GM12873 (cell line): ENCODE measurements around the gene STUB1.

ENCODE experiments used
- TF ChIP-seq, protein P1 (sequence below): IDR thresholded peaks from 2 replicates; pipeline ENCODE4 v1.5.1; 2012; ENCODE audit warnings: low read depth, mild to moderate bottlenecking, moderate library complexity, low read length, control low read depth; ENCODE audit not compliant: insufficient read depth; ENCODE audit errors: missing control alignments

STUB1 gene

GRCh38 chr16:670485-671352, 9.5 kb upstream of the STUB1 start:
- TF ChIP-seq, protein P1, sequence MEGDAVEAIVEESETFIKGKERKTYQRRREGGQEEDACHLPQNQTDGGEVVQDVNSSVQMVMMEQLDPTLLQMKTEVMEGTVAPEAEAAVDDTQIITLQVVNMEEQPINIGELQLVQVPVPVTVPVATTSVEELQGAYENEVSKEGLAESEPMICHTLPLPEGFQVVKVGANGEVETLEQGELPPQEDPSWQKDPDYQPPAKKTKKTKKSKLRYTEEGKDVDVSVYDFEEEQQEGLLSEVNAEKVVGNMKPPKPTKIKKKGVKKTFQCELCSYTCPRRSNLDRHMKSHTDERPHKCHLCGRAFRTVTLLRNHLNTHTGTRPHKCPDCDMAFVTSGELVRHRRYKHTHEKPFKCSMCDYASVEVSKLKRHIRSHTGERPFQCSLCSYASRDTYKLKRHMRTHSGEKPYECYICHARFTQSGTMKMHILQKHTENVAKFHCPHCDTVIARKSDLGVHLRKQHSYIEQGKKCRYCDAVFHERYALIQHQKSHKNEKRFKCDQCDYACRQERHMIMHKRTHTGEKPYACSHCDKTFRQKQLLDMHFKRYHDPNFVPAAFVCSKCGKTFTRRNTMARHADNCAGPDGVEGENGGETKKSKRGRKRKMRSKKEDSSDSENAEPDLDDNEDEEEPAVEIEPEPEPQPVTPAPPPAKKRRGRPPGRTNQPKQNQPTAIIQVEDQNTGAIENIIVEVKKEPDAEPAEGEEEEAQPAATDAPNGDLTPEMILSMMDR = no peak

DNA sequence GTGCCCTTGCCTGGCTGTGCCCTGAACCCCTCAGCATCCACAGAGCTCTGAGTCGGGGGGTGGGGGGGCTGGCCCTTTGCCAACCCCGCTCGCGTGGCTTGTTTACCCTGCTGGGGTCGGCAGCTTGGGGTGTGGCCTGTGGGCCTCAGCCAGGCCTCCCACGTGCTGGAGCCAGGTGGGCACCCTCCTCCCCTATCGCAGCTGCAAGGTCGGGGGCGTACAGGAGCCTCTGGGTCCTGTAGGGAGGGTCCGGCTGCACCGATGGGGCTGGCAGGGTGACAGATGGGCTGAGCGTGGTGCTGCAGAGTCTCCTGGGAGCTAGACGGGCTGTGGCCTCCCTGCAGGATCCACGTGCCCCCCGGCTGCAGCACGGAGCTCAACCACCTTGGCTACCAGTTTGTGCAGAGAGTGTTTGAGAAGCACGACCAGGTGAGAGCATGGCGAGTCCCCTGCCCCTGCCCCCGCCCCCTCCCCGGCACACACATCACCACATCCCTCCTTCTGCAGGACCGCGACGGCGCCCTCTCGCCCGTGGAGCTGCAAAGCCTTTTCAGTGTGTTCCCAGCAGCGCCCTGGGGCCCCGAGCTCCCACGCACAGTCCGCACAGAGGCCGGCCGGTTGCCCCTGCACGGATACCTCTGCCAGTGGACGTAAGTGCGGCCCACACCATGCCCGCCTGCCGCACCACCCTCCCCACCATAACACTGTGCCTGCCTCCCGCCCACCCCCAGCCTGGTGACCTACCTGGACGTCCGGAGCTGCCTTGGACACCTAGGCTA, 8.7 kb upstream of the STUB1 start:
- TF ChIP-seq, protein P1 = no peak

DNA sequence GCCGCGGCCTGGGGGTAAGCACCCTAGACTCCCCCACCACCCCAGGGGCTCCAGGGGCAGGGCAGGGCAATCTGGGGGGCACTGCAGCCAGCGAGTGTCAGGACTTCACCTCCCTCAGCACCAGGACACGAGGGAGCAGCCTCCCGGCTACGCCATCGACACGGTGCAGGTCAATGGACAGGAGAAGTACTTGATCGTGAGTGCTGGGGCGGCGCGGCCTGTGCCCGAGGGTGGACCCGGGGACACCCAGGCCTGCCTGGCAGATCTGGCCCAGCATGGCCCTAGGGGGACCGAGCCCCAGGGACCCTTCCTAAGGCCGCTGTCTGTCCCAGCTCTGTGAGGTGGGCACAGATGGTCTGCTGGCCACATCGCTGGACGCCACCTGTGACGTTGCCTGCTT, 7.8 kb upstream of the STUB1 start:
- TF ChIP-seq, protein P1 = no peak

DNA sequence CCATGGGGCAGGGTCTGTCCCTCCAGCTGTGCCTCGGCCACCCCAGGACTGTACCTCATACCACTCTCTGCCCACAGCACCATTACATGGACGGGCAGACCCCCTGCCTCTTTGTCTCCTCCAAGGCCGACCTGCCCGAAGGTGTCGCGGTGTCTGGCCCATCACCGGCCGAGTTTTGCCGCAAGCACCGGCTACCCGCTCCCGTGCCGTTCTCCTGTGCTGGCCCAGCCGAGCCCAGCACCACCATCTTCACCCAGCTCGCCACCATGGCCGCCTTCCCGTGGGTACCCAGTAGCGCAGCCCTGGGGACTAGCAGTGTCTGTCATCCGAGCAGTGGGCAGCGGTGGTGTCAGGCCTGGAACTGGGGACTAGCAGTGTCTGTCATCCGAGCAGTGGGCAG, 7.4 kb upstream of the STUB1 start:
- TF ChIP-seq, protein P1 = no peak

GRCh38 chr16:673399-673991, 6.7 kb upstream of the STUB1 start:
- TF ChIP-seq, protein P1 = no peak

DNA sequence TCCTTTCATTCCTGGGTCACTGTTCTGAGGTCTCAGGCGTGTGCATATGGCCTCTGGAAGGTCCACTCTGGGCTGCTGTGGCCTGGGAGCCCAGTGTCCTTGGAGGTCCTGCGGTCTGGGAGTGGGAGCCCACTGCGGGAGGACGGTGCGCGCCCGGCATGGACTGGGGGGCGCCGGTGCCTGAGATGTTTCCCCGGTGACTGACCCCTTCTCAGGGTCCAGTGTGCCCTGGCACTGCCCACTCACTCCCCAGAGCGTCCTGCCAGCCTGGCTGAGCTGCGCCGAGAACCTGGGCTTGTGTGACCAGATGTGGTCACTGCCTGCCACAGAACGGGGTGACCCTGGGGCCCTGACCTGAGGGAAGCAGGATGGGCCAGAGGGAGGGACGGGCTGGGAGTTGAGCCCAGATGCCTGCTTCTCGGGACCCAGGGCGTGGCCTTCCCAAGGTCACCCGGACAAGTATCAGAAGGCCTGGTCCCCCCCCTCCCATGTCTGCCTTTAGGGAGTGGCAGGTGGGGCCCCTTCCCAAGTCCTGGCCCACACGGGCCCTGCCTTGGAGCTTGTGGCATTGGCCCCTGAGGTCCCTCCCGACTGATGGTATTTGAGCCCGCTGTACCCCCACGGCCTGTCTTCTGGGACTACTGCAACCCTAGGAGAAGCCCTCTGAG, 5.9 kb upstream of the STUB1 start:
- TF ChIP-seq, protein P1 = no peak
